GM18511 (cell line): ENCODE results near the gene RNF34.

Source experiments
- ATAC-seq: cut with Tn5 transposase; IDR thresholded peaks from one replicate; pipeline ENCODE4 v1.9.1; 2021; ENCODE audit warnings: mild to moderate bottlenecking, moderate library complexity; ENCODE audit not compliant: unreplicated experiment

The RNF34 gene

GRCh38 chr12:121436706-121437105 lies 36.8 kb downstream of the RNF34 start:
- no peak for ATAC-seq

- no peak for ATAC-seq
Observed at GRCh38 chr12:121438905-121439304, 39.0 kb downstream of the RNF34 start.

GRCh38 chr12:121439715-121440114 lies 39.8 kb downstream of the RNF34 start:
- ATAC-seq = no peak

DNA sequence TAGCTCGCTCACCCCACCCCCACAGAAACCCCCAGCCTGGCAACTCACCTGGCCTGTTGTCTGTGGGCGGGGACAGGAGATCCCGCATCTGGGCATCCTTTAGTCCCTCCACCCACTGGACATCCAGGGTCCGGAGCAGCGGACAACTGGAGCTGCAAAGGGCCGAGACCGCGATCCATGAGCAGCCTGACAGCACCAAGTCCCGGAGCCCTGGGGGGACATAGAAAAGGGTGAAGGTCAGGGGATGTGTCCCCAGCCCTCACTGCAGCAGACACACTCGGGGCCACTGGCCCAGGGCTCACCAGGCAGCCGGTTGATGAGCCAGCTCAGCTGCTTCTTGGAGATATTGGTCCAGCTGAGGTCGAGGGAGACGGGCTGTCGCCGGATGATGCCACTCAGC lies 40.9 kb downstream of the RNF34 start:
- no peak for ATAC-seq

- ATAC-seq = no peak
Observed at GRCh38 chr12:121441555-121441954, 41.6 kb downstream of the RNF34 start.

GRCh38 chr12:121442028-121442948 lies 42.4 kb downstream of the RNF34 start:
- ATAC-seq = no peak

- ATAC-seq = no peak
Observed at GRCh38 chr12:121443193-121443870, 43.4 kb downstream of the RNF34 start.

- ATAC-seq = no peak
Observed at GRCh38 chr12:121443911-121444841, 44.3 kb downstream of the RNF34 start.

DNA sequence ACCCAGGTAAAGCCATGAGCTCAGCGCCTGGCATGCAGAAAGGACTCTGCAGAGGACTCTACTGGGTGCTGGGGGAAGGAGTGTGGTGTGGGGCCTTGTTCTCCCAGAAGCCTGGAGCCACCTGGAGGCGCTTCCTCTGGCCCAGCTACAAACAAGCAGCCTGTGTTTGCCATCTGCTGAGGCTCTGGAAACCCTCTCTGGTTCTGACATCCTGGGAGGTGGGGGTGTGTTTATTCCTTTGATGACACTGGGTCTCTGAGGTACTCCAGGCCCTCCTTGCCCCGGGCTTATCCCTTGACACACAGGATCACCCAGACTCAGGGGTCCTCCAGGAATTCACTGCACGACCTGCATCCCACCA lies 44.9 kb downstream of the RNF34 start:
- no peak for ATAC-seq

DNA sequence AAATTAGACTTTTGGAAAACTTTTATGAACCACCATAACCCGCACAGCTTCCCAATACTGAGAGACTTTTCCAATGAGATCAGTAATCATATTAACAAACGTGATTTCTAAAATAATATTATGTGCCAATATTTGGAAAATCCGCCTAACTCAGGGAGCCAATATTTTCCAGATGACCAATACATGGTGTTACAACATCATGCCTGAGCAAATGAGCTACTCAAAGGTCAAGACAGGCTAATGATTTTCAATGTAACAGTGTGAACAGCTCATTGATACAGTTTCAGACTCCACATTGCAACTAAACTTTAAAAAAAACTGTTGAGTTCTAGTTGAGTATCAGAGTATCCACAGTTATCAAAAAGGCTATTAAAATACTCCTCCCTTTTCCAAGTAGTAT lies 46.8 kb downstream of the RNF34 start:
- no peak for ATAC-seq

DNA sequence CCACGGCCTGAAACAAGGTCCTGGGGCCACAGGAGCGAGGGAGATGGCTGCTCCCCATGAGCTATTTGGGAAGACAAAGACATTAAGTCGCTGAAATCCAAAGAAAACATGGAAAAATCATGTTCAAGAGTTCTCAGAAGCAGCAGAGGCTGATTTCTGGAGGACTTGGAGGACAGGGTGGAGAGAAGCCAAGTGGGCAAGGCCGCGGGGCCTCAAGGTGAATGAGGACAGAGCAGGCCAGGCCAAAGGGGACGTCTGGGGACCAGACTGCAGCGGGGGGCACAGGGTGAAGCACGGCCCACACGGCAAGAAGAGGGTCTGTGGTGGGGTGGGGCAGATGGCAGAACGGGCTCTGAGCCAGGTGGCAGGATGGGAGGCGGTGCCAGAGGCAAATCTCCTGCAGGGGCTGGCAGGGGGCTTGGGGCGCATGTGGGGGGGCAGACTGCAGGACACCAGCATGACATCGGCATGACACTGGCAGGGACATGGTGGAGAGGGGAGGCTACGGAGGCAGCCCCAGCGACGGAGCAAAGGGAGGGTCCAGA lies 48.9 kb downstream of the RNF34 start:
- no peak for ATAC-seq

DNA sequence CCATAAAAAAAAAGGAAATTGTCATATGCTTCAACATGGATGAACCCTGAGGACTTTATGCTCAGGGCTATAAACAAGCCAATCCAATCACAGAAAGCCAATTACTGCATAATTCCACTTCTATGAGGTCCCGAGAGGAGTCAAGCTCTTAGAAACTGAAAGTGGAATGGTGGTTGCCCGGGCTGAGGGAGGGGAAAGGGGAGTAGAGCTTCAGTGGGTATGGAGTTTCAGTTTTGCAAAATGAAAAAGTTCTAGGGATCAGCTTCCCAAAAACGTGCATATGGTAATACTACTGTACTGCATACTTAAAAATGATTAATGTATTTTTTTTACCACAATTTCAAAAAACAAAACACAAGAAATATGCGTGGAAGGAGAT lies 52.0 kb downstream of the RNF34 start:
- no peak for ATAC-seq

DNA sequence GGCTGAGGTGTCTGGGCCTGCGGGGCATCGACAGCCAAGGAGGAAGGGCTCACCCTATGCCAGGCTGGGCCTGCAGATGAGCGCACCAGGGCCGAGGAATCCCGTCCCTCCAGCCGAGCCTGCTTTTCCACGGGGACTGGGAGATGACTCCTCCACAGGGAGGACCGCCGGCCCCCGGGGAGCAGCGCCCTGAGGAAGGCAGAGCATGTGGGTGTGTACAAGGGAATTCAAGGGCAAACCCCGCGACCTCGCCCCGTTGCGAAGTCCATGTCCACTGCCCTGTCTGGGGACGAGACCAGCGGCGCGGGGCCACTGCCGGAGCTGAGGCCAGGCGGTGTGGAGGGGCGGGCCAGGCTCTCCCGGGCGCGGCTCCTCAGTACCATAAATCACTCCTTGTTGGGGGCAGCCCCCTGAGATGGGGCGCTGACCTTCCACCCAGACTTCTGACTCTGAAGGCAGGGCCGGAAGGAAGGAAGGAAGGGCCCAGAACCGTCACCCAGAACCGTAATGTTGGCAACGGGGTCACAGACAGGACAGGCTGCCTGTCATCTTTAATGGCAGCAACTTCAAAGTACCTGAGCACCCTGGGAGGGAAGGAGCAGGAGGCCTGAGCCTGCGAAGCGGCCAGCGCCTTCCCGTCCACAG lies 52.5 kb downstream of the RNF34 start:
- ATAC-seq = no peak

- ATAC-seq = no peak
Observed at GRCh38 chr12:121452985-121453360, 53.1 kb downstream of the RNF34 start.

- no peak for ATAC-seq
Observed at GRCh38 chr12:121453629-121454028, 53.7 kb downstream of the RNF34 start.

- no peak for ATAC-seq
Observed at GRCh38 chr12:121454921-121455320, 55.0 kb downstream of the RNF34 start.

- ATAC-seq = no peak
Observed at GRCh38 chr12:121455766-121456420, 56.0 kb downstream of the RNF34 start.

DNA sequence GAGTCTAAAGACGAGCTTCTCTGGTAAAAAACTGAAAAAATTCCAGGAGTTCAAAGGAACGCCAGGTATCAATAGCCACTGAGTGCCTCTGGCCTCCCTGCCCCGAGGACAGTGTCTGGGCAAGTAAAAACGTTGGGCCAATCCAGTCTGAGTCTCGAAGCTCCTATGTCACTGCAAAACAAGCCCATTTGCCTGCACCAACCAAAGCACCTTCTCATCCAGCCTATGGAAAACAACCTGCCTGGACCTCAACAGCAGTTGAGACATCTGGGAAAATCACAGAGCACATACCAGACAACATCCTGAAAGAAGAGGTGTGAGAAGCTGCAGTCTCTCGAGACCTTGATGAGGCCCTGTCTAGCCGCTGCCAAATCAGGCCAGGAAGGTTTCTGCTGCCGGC lies 56.6 kb downstream of the RNF34 start:
- no peak for ATAC-seq

- ATAC-seq = no peak
Observed at GRCh38 chr12:121461048-121461447, 61.1 kb downstream of the RNF34 start.

DNA sequence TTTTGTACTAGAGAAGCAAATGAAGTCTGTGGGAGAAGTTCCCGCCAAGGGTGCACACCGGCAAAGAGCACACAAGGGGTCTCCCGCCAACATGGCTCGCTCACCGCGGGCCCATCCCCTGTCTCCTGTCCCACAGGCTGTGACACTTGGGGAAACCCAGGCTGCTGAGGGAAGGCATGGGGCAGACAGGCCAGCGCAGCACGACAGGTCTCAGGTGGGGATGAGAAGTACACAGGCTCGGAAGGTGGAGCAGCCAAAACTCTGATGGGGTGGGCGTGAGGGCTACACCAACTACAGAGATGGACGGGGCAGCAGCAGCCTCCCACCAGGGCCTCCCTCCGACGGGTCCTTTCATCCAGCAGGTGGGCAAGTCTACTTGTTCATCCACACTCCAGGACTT lies 64.4 kb downstream of the RNF34 start:
- no peak for ATAC-seq
